Activated CD4-positive, alpha-beta T cell treated with anti-CD3 and anti-CD28 coated beads, Interleukin-2, amount 50 U/mL, for 24 hours (primary cell): ENCODE results near the gene PDHX.

Experiments
- DNase-seq, 2 donors: peaks; one replicate each; pipeline ENCODE4 v3.0.0-alpha.2; 2020; ENCODE audit warnings: low read depth in 1 of 2, low spot score in 1 of 2

The PDHX gene

GRCh38 chr11:35043936-35044335 lies 127.5 kb downstream of the PDHX start:
- no peak for DNase-seq

- peak in 1 of 2 donors; percentile 63 for DNase-seq
Observed at GRCh38 chr11:35045236-35045820, 128.9 kb downstream of the PDHX start.
